A673 (cell line): Measurements from ENCODE around the gene CD164. TPM values are rescaled to one million over a fixed set of nuclear protein-coding genes. Genes with fewer than 3 reads are reported as not detected.

ENCODE experiments used
- BruUV-seq: library from RNA; stranded (reverse); fragments of 400-500 nt; replicated peaks from 2 replicates; lab custom pipeline; 2021; lab: Mats Ljungman, UMichigan
- CTCF ChIA-PET: fragments of 300-600 bp; sonication (Branson Sonifier 250); formaldehyde crosslinking; loops from one replicate; lab custom pipeline; 2022; ENCODE audit warnings: antibody characterized with exemption; lab: Charles Lee
- POLR2A ChIA-PET: fragments of 300-600 bp; sonication (Branson Sonifier 250); formaldehyde crosslinking; loops from one replicate; lab custom pipeline; 2022; ENCODE audit warnings: antibody characterized with exemption; ENCODE audit not compliant: low non-redundant PET; lab: Charles Lee
- DNase-seq: peaks from one replicate; pipeline ENCODE4 v3.0.0-alpha.2; 2015; ENCODE audit warnings: low spot score
- H3K27ac ChIP-seq: fragments of 200-600 bp; sonication (generic); 2 replicates; pipeline ENCODE4 v1.5.1; 2016; ENCODE audit warnings: mixed run types, low read depth, mild to moderate bottlenecking, mixed read lengths, antibody characterized with exemption, low read length; ENCODE audit not compliant: poor library complexity, severe bottlenecking
- H3K27me3 ChIP-seq: fragments of 200-600 bp; sonication (generic); replicated peaks from 2 replicates; pipeline ENCODE4 v1.6.1; 2017; ENCODE audit warnings: mixed run types, low read depth, mild to moderate bottlenecking, mixed read lengths, antibody characterized with exemption, low read length; ENCODE audit not compliant: insufficient read depth, poor library complexity
- H3K36me3 ChIP-seq: fragments of 200-600 bp; sonication (generic); 2 replicates; pipeline ENCODE4 v1.6.1; 2016; ENCODE audit warnings: mixed run types, mild to moderate bottlenecking, mixed read lengths, antibody characterized with exemption, low read length; ENCODE audit not compliant: insufficient read depth, poor library complexity, severe bottlenecking
- H3K4me1 ChIP-seq: fragments of 200-600 bp; sonication (generic); 2 replicates; pipeline ENCODE4 v1.6.1; 2017; ENCODE audit warnings: mixed run types, mild to moderate bottlenecking, mixed read lengths, antibody characterized with exemption, low read length; ENCODE audit not compliant: insufficient read depth, poor library complexity, severe bottlenecking
- H3K4me3 ChIP-seq: fragments of 200-600 bp; sonication (generic); 2 replicates; pipeline ENCODE4 v1.5.1; 2016; ENCODE audit warnings: low read depth, mixed run types, mild to moderate bottlenecking, mixed read lengths, low read length; ENCODE audit not compliant: poor library complexity, severe bottlenecking
- H3K9me3 ChIP-seq: fragments of 200-600 bp; sonication (generic); 2 replicates; pipeline ENCODE4 v1.6.1; 2016; ENCODE audit warnings: mixed run types, low read depth, mild to moderate bottlenecking, mixed read lengths, antibody characterized with exemption, low read length; ENCODE audit not compliant: poor library complexity, severe bottlenecking
- CTCF ChIP-seq: fragments of 300-800, 200-600 bp; sonication (generic); conservative IDR thresholded peaks from 2 replicates; pipeline ENCODE4 v1.5.1; 2017; ENCODE audit warnings: low read depth, mild to moderate bottlenecking, antibody characterized with exemption, low read length, moderate library complexity, mixed read lengths
- EZH2 ChIP-seq: fragments of 200-600 bp; sonication (generic); IDR thresholded peaks from 2 replicates; pipeline ENCODE4 v1.6.1; 2017; ENCODE audit warnings: borderline replicate concordance, low read depth, mild to moderate bottlenecking, mixed read lengths, antibody characterized with exemption, low read length; ENCODE audit not compliant: poor library complexity, severe bottlenecking
- intact Hi-C: fragments of 100-400 bp; cut with micrococcal nuclease; formaldehyde crosslinking; loops from one replicate; pipeline ENCODE4 v1.10.0; 2022; ENCODE audit not compliant: unreplicated experiment
- total RNA-seq: library from RNA; stranded (reverse); gene quantifications from 2 replicates; pipeline ENCODE4 v1.2.3, GENCODE V29; 2021

Gene CD164
- total RNA-seq, 1 experiment from 2014 or later = 176 TPM

GRCh38 chr6:109379711-109380110, 2.6 kb downstream of the CD164 start:
- Histone ChIP-seq H3K36me3 (peaks cover 39% of the 10 kb centered on the region), H3K4me3 (peak overlapping the region; percentile 94), H3K4me1 (peaks cover 18% of the 10 kb centered on the region), H3K9me3 (no peaks in the 10 kb centered on the region), H3K27me3 (no peaks in the 10 kb centered on the region), H3K27ac (no peak overlapping the region)
- CTCF ChIA-PET = no interaction called here
- no peak for TF ChIP-seq EZH2
- TF ChIP-seq CTCF = no peak
- intact Hi-C loops = loop anchor here (5.0 to 10.0 kb wide), 2 partner anchors 287 to 835 kb away; partner anchors contain the start of gene SESN1
- no TSS peak for BruUV-seq
- POLR2A ChIA-PET = interaction anchor here (0.5 kb wide), 1 partner anchor 787 kb away, joined by 3 read pairs; no protein-coding TSS in a partner anchor
- DNase-seq = no peak

GRCh38 chr6:109377717-109378116, 4.5 kb downstream of the CD164 start:
- peaks cover 58% of the 10 kb centered on the region for H3K36me3 ChIP-seq
- CTCF ChIA-PET = no interaction called here
- no peak overlapping the region for H3K4me3 ChIP-seq
- POLR2A ChIA-PET = no interaction called here
- H3K4me1 ChIP-seq = peaks cover 13% of the 10 kb centered on the region
- no peak overlapping the region for H3K27ac ChIP-seq
- TF ChIP-seq EZH2 = no peak
- no peaks in the 10 kb centered on the region for H3K27me3 ChIP-seq
- BruUV-seq = no TSS peak
- no peaks in the 10 kb centered on the region for H3K9me3 ChIP-seq
- intact Hi-C loops = no loop called here
- no peak for DNase-seq

- no peak overlapping the region for H3K27ac ChIP-seq
- TF ChIP-seq CTCF (no peak), EZH2 (no peak)
- H3K27me3 ChIP-seq = no peaks in the 10 kb centered on the region
- ChIA-PET CTCF (no interaction called here), POLR2A (no interaction called here)
- no peaks in the 10 kb centered on the region for H3K9me3 ChIP-seq
- DNase-seq = no peak
- intact Hi-C loops = no loop called here
- no peak overlapping the region for H3K4me3 ChIP-seq
- H3K4me1 ChIP-seq = peaks cover 7% of the 10 kb centered on the region
- H3K36me3 ChIP-seq = peaks cover 77% of the 10 kb centered on the region
- BruUV-seq = no TSS peak
Measured at GRCh38 chr6:109374326-109374892, 7.9 kb downstream of the CD164 start.

- TF ChIP-seq CTCF = no peak
- no peak for TF ChIP-seq EZH2
- intact Hi-C loops = no loop called here
- Histone ChIP-seq H3K27ac (no peak overlapping the region), H3K9me3 (no peaks in the 10 kb centered on the region), H3K4me3 (no peak overlapping the region), H3K36me3 (peaks cover 82% of the 10 kb centered on the region), H3K4me1 (peaks cover under 1% of the 10 kb centered on the region), H3K27me3 (no peaks in the 10 kb centered on the region)
- ChIA-PET POLR2A (no interaction called here), CTCF (no interaction called here)
- BruUV-seq = no TSS peak
- DNase-seq = no peak
Measured at GRCh38 chr6:109373762-109374161, 8.5 kb downstream of the CD164 start.
